ENCODE results near the gene SGK2.

Gene SGK2

GRCh38 chr20:43516251-43516824, 42.5 kb upstream of the SGK2 start:
- H3K4me3 ChIP-seq (ENCODE audit: control insufficient read depth, low read depth, low read length): no peak overlapping the region
- DNase-seq (ENCODE audit: low read depth): no peak
- no peak for TF ChIP-seq CTCF (IDR thresholded peaks at IDR 0.05; ENCODE audit: control insufficient read depth, insufficient read depth, low read depth, low read length, missing control alignments)

- H3K4me3 ChIP-seq (ENCODE audit: control insufficient read depth, low read depth, low read length): no peak overlapping the region
- DNase-seq (ENCODE audit: low read depth): no peak
- no peak for TF ChIP-seq CTCF (IDR thresholded peaks at IDR 0.05; ENCODE audit: control insufficient read depth, insufficient read depth, low read depth, low read length, missing control alignments)
These were observed 38.7 kb upstream of the SGK2 start for GRCh38 chr20:43520074-43520630.

- DNase-seq (ENCODE audit: low read depth): no peak
- TF ChIP-seq CTCF (IDR thresholded peaks at IDR 0.05; ENCODE audit: control insufficient read depth, insufficient read depth, low read depth, low read length, missing control alignments): no peak
- H3K4me3 ChIP-seq (ENCODE audit: control insufficient read depth, low read depth, low read length): no peak overlapping the region
These were observed 33.8 kb upstream of the SGK2 start for GRCh38 chr20:43525021-43525420.

- no peak for TF ChIP-seq CTCF (IDR thresholded peaks at IDR 0.05; ENCODE audit: control insufficient read depth, insufficient read depth, low read depth, low read length, missing control alignments)
- DNase-seq (ENCODE audit: low read depth): no peak
- H3K4me3 ChIP-seq (ENCODE audit: control insufficient read depth, low read depth, low read length): no peak overlapping the region
These were observed 30.5 kb upstream of the SGK2 start for GRCh38 chr20:43528258-43528875.

GRCh38 chr20:43529051-43529450, 29.8 kb upstream of the SGK2 start:
- H3K4me3 ChIP-seq (ENCODE audit: control insufficient read depth, low read depth, low read length): no peak overlapping the region
- no peak for TF ChIP-seq CTCF (IDR thresholded peaks at IDR 0.05; ENCODE audit: control insufficient read depth, insufficient read depth, low read depth, low read length, missing control alignments)
- no peak for DNase-seq (ENCODE audit: low read depth)

GRCh38 chr20:43529457-43530153, 29.2 kb upstream of the SGK2 start:
- no peak for DNase-seq (ENCODE audit: low read depth)
- TF ChIP-seq CTCF (IDR thresholded peaks at IDR 0.05; ENCODE audit: control insufficient read depth, insufficient read depth, low read depth, low read length, missing control alignments): no peak
- H3K4me3 ChIP-seq (ENCODE audit: control insufficient read depth, low read depth, low read length): no peak overlapping the region
